PFSK-1 (cell line): ENCODE data around the gene PGAP3.

Experiments used
- FOXP2 ChIP-seq: optimal IDR thresholded peaks from 2 replicates; pipeline ENCODE3; 2011; ENCODE audit warnings: borderline replicate concordance, control low read depth, inconsistent platforms; ENCODE audit not compliant: insufficient read depth; ENCODE audit errors: extremely low read length, extremely low read depth
- POLR2AphosphoS5 ChIP-seq: IDR thresholded peaks from 2 replicates; pipeline ENCODE4 v1.6.1; 2012; ENCODE audit warnings: low read depth, mild to moderate bottlenecking, control low read depth, low read length, moderate library complexity
- TAF1 ChIP-seq: IDR thresholded peaks from 2 replicates; pipeline ENCODE4 v1.6.1; 2012; ENCODE audit warnings: low read length, control low read depth, borderline replicate concordance; ENCODE audit not compliant: insufficient read depth
- TF ChIP-seq, protein P1 (sequence below), 2 experiments: IDR thresholded peaks; 2 replicates each; pipeline versions ENCODE4 v1.6.1 to v1.8.0; 2011 to 2012; ENCODE audit warnings: low read depth in 2 of 2, low read length in 2 of 2, control low read depth in 1 of 2, inconsistent platforms in 1 of 2, mild to moderate bottlenecking in 1 of 2, moderate library complexity in 1 of 2; ENCODE audit not compliant: insufficient read depth in 1 of 2

DNA sequence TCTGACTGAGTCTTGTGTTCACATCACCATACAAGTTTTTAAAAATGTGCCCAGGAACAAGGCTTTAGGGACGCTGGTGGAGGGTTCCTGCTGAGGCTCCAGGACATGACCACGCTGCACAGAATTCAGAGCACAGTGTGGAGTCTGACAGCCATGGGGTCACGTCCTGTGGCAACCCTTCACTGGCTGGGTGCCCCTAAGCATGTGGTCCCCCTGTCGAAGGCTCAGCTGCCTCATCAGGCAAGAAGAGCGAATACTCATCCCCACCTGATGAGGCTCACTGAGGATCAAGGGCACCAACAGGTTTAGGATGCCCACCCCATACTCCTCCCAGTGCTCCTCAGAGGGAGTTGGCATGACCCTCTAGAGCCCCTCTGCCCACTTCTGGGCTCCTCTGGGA lies 13.7 kb downstream of the PGAP3 start:
- no peak for TF ChIP-seq POLR2AphosphoS5
- TF ChIP-seq FOXP2 = no peak
- TF ChIP-seq, protein P1, sequence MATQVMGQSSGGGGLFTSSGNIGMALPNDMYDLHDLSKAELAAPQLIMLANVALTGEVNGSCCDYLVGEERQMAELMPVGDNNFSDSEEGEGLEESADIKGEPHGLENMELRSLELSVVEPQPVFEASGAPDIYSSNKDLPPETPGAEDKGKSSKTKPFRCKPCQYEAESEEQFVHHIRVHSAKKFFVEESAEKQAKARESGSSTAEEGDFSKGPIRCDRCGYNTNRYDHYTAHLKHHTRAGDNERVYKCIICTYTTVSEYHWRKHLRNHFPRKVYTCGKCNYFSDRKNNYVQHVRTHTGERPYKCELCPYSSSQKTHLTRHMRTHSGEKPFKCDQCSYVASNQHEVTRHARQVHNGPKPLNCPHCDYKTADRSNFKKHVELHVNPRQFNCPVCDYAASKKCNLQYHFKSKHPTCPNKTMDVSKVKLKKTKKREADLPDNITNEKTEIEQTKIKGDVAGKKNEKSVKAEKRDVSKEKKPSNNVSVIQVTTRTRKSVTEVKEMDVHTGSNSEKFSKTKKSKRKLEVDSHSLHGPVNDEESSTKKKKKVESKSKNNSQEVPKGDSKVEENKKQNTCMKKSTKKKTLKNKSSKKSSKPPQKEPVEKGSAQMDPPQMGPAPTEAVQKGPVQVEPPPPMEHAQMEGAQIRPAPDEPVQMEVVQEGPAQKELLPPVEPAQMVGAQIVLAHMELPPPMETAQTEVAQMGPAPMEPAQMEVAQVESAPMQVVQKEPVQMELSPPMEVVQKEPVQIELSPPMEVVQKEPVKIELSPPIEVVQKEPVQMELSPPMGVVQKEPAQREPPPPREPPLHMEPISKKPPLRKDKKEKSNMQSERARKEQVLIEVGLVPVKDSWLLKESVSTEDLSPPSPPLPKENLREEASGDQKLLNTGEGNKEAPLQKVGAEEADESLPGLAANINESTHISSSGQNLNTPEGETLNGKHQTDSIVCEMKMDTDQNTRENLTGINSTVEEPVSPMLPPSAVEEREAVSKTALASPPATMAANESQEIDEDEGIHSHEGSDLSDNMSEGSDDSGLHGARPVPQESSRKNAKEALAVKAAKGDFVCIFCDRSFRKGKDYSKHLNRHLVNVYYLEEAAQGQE (IDR thresholded peaks at IDR 0.05; ENCODE audit: insufficient read depth in 1 of 2, low read depth in 2 of 2, low read length in 2 of 2) = no peak
- no peak for TF ChIP-seq TAF1
